Upper lobe of right lung (tissue), 1 donor: ENCODE data around the gene RPS25. TPM values are rescaled to one million over a fixed set of nuclear protein-coding genes. Genes with fewer than 3 reads are reported as not detected.
"Not testable (repeated sequence)": the region's sequence is repeated elsewhere in the genome, so short reads cannot be mapped to it uniquely, and the experiment has no call there.

Experiments used
- ATAC-seq: fragments of 200-7000 bp; cut with Tn5 transposase; one replicate; pipeline ENCODE4 v1.9.1; 2020; ENCODE audit warnings: mild to moderate bottlenecking, moderate library complexity
- DNase-seq: peaks from one replicate; pipeline ENCODE4 v3.0.0-alpha.2; 2020
- H3K27ac ChIP-seq: fragments of 200-600 bp; one replicate; pipeline ENCODE4 v1.8.0; 2022
- H3K27me3 ChIP-seq: fragments of 200-600 bp; one replicate; pipeline ENCODE4 v1.8.0; 2022; ENCODE audit warnings: mild to moderate bottlenecking
- H3K36me3 ChIP-seq: fragments of 200-600 bp; one replicate; pipeline ENCODE4 v1.8.0; 2022
- H3K4me1 ChIP-seq: fragments of 200-600 bp; one replicate; pipeline ENCODE4 v1.8.0; 2022
- H3K4me3 ChIP-seq: fragments of 200-600 bp; one replicate; pipeline ENCODE4 v1.8.0; 2022; ENCODE audit warnings: mild to moderate bottlenecking
- H3K9me3 ChIP-seq: fragments of 200-600 bp; one replicate; pipeline ENCODE4 v1.8.0; 2022
- intact Hi-C: fragments of 100-400 bp; cut with DNase I; formaldehyde crosslinking; loops from one replicate; pipeline ENCODE4 v1.11.0; 2022
- total RNA-seq: library from RNA; stranded (reverse); fragmentation: NEBNext Ultra II Directional; extraction: Animal tissue kit (Norgen Biotek cat#: 25700); gene quantifications from one replicate; pipeline ENCODE4 v1.2.1, GENCODE V29; 2021
- TF ChIP-seq, protein P1 (sequence below): fragments of 200-600 bp; IDR thresholded peaks from one replicate; pipeline ENCODE4 v1.8.0; 2022; ENCODE audit warnings: antibody characterized with exemption
- donor health status: DM: no; HTN: yes; CAD: no; lungs with severe emphysema.

RPS25 gene
- total RNA-seq, 1 donor from 2014 or later: 850 TPM

- Histone ChIP-seq H3K9me3 (no peaks in the 10 kb centered on the region), H3K27me3 (no peaks in the 10 kb centered on the region), H3K4me3 (no peak overlapping the region), H3K4me1 (peaks cover 44% of the 10 kb centered on the region), H3K27ac (peak overlapping the region; percentile 47), H3K36me3 (peaks cover 53% of the 10 kb centered on the region)
- ATAC-seq (no peak), DNase-seq (no peak)
- intact Hi-C loops: no loop called here
- TF ChIP-seq, protein P1, sequence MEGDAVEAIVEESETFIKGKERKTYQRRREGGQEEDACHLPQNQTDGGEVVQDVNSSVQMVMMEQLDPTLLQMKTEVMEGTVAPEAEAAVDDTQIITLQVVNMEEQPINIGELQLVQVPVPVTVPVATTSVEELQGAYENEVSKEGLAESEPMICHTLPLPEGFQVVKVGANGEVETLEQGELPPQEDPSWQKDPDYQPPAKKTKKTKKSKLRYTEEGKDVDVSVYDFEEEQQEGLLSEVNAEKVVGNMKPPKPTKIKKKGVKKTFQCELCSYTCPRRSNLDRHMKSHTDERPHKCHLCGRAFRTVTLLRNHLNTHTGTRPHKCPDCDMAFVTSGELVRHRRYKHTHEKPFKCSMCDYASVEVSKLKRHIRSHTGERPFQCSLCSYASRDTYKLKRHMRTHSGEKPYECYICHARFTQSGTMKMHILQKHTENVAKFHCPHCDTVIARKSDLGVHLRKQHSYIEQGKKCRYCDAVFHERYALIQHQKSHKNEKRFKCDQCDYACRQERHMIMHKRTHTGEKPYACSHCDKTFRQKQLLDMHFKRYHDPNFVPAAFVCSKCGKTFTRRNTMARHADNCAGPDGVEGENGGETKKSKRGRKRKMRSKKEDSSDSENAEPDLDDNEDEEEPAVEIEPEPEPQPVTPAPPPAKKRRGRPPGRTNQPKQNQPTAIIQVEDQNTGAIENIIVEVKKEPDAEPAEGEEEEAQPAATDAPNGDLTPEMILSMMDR: no peak
Measured at GRCh38 chr11:119024430-119025098, 6.4 kb upstream of the RPS25 start.

- DNase-seq (no peak), ATAC-seq (no peak)
- Histone ChIP-seq H3K4me3 (no peak overlapping the region), H3K36me3 (peaks cover 53% of the 10 kb centered on the region), H3K27me3 (no peaks in the 10 kb centered on the region), H3K9me3 (no peaks in the 10 kb centered on the region), H3K4me1 (peaks cover 38% of the 10 kb centered on the region), H3K27ac (no peak overlapping the region)
- intact Hi-C loops: no loop called here
- TF ChIP-seq, protein P1: no peak
Measured at GRCh38 chr11:119023741-119024140, 5.6 kb upstream of the RPS25 start.

DNA sequence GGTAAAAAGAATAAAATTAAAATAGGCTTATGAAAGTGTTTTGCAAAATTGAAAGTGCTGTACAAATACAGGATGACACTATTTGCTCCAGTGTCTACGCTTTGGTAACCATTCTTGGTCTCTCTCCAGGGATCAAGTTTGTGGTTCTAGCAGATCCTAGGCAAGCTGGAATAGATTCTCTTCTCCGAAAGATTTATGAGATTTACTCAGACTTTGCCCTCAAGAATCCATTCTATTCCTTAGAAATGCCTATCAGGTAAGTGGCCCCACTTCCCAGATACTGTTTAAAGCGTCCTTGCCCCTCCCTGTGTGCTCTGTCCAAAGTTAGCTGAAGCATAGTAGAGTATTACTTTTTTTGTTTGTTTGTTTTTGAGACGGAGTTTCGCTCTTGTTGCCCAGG is 3.5 kb upstream of the RPS25 start:
- intact Hi-C loops: no loop called here
- no peak overlapping the region for H3K27ac ChIP-seq

GRCh38 chr11:119019996-119020395 is 1.9 kb upstream of the RPS25 start:
- TF ChIP-seq, protein P1: no peak
- no peaks in the 10 kb centered on the region for H3K27me3 ChIP-seq
- H3K9me3 ChIP-seq: no peaks in the 10 kb centered on the region
- H3K4me1 ChIP-seq: peaks cover 51% of the 10 kb centered on the region
- H3K36me3 ChIP-seq: peaks cover 64% of the 10 kb centered on the region
- no peak overlapping the region for H3K27ac ChIP-seq
- ATAC-seq (no peak), DNase-seq (no peak)
- intact Hi-C loops: no loop called here
- peak overlapping the region; percentile 91 for H3K4me3 ChIP-seq

More for the DNA sequence above, 3.5 kb upstream of the RPS25 start:
- DNase-seq (no peak), ATAC-seq (no peak)
- no peaks in the 10 kb centered on the region for H3K9me3 ChIP-seq
- H3K4me1 ChIP-seq: peaks cover 44% of the 10 kb centered on the region
- H3K27me3 ChIP-seq: no peaks in the 10 kb centered on the region
- TF ChIP-seq, protein P1: no peak
- H3K4me3 ChIP-seq: no peak overlapping the region
- peaks cover 58% of the 10 kb centered on the region for H3K36me3 ChIP-seq

DNA sequence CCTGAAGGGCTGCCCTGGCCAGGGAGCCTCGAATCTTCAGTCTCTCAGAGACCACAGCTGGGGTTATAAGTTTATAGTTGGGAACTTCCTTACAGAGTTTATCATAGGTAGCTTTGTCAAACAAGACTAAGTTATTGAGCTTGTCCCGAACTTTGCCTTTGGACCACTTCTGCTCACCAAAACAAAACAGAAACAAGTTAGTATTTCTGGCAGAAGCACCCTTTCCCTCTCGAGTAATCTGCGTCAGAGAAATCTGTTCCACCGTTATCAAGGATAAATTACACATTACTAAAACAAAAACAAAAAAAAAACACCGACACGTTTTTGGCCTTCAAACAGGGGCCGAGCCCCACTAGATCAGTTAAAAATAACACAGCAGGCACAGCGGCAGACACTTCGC is 766 bp downstream of the RPS25 start:
- Histone ChIP-seq H3K4me1 (peaks cover 34% of the 10 kb centered on the region), H3K36me3 (peaks cover 62% of the 10 kb centered on the region), H3K27ac (peak overlapping the region; percentile 96), H3K4me3 (peak overlapping the region; percentile 91)
- DNase-seq, intact Hi-C loops, H3K9me3 ChIP-seq, H3K27me3 ChIP-seq, ATAC-seq: not testable (repeated sequence)

DNA sequence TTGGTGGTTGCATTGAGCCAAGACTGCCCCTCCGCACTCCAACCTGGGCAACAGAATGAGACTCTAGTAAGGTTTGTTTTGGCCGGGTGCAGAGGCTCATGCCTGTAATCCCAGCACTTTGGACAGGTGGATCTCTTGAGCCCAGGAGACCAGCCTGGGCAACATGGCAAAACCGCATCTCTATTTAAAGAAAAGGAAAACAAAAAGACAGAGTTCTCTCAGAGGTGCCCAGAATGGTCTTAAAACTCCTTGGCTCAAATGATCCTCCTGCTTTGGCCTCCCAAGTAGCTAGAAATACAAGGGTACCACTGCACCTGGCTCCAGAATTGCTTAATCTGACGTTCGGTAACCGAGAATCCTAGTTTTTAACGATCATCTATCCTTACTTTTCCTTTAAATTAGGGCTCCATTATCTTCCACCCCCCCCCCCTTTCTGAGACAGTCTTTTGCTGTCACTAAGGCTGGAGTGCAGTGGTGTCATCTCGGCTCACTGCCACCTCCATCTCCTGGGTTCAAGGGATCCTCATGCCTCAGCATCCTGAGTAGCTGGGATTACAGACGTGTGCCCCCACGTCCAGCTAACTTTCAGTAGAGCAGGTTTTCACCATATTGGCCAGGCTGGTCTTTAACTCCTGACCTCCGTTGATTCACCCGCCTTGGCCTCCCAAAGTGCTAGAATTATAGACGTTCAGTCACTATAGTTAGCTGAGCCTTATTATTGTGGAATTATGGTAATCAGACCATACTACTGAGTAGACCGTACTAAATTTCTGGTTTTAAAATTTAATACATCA is 1.7 kb downstream of the RPS25 start:
- TF ChIP-seq, protein P1: no peak
- Histone ChIP-seq H3K4me3 (peak overlapping the region; percentile 91), H3K4me1 (peaks cover 34% of the 10 kb centered on the region), H3K27me3 (no peaks in the 10 kb centered on the region), H3K27ac (no peak overlapping the region), H3K9me3 (no peaks in the 10 kb centered on the region), H3K36me3 (peaks cover 62% of the 10 kb centered on the region)
- intact Hi-C loops: no loop called here
- DNase-seq (no peak), ATAC-seq (no peak)
